HG03558 (cell line): ENCODE results near the gene DNAH10.
"Not testable (repeated sequence)": the region's sequence is repeated elsewhere in the genome, so short reads cannot be mapped to it uniquely, and the experiment has no call there.

Source experiments
- ATAC-seq: cut with Tn5 transposase; IDR thresholded peaks from one replicate; pipeline ENCODE4 v1.9.1; 2021; ENCODE audit warnings: moderate number of reproducible peaks; ENCODE audit not compliant: unreplicated experiment; ENCODE audit errors: extremely low read depth

DNAH10 gene

DNA sequence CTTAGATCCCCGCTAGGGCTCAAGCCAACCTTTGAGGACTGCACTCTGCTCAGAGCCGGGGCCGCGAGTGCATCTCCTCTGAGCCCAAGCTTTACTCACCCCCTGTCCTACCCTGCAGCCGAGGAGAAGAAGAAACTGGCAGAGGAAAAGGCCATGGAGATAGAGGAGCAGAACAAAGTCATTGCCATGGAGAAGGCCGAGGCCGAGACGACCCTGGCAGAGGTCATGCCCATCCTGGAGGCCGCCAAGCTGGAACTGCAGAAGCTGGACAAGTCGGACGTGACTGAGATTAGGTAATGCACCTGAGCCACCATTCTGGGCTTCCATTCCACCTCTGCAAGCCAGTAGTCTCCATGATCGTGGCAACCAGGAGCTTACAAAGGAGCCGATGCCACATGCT, 140.7 kb downstream of the DNAH10 start:
- no peak for ATAC-seq

- no peak for ATAC-seq
Observed at GRCh38 chr12:123903301-123904065, 141.4 kb downstream of the DNAH10 start.

DNA sequence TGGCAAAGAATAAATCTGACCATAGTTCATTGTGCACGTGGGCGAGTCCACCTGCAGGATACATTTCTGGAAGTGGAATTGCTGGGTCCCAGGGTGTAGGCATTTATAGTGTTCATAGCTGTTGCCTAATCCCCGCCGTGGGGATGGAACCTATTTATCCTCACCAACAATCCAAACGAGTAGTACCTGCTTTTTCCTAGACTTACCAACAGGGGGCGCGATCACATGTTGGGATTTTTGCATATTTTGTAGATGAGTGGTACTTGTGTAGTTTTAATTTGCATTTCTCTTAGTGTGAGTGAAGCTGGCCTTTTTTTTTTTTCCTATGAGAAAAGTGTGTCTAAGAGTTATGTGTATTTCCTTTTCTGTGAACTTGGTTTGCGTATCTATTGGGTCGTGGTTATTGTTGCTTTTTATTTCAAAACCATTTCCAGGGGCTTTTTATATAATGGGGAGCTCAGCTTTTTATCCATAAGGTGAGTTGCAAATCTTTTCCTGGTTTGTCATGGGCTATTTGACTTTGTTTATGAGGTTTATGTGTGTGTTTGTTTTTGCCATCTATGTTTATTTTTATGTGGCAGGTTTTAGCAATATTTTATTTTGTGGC, 143.3 kb downstream of the DNAH10 start:
- no peak for ATAC-seq

DNA sequence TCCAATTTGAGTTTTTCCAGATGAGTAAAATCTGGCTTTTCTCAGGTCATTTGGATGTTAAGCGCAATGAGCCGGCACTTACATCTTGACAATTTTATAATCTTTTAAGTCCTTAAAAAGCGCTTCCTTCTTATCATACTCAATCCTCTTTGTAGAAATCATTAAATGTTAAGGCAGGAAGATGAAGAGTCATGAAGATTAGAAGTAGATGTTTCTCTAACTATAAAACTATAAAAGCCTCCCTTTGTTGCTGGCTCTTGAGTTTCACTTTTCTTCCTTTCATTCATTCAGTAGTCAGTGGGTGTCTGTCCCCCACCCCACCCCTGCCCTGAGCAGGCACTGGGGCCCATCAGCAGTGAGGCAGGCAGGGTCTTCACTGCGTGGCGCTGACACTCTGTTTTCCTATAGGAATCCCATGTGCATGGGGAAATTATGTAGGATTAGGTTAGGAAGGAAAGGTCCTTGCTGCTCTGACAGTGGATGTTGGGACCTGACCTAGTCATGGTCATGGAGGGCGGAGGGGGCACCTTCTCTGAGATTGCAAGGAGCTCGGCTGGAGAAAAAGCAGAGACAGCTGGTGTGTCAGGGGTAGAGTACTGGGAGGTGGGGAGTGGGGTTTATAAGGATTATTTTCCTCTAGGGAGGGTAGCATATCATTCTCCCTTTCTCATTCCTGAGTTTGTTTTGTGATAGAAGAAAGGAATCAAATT, 144.8 kb downstream of the DNAH10 start:
- no peak for ATAC-seq

- no peak for ATAC-seq
Observed at GRCh38 chr12:123907726-123908476, 145.8 kb downstream of the DNAH10 start.

DNA sequence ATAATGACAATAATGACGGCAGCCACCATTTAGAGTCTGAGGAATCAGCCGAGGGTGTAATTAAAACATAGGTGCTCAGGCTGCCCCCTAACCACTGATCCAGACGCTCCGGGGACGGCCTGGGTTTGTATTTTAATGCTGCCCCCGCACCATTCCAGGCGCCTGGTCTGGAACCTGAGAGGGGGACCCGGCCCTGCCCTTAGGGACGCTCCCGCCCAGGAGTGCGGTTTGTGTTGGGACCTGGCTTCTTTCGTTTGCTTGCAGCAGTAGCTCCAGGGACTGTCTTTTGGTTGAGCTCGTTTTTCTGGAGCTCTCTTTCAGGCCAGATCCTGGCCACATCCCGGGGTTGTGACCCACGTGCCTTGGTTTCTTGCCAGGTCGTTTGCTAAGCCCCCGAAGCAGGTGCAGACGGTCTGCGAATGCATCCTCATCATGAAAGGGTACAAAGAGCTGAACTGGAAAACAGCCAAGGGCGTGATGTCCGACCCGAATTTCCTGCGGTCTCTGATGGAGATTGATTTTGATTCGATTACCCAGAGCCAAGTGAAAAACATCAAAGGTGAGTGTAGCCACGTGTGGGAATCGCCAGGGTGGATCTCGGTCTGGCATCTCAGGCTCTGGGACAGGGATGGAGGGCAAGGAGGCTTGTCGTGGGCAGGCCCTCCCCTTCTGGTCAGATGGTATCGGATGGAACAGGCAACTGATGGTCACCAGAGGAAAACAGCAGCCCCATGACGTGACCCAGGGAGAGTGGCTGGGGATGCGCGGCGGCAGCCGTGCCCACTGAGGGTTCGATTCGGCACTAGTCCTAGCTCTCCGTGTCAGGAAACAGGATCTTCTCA, 147.0 kb downstream of the DNAH10 start:
- no peak for ATAC-seq

DNA sequence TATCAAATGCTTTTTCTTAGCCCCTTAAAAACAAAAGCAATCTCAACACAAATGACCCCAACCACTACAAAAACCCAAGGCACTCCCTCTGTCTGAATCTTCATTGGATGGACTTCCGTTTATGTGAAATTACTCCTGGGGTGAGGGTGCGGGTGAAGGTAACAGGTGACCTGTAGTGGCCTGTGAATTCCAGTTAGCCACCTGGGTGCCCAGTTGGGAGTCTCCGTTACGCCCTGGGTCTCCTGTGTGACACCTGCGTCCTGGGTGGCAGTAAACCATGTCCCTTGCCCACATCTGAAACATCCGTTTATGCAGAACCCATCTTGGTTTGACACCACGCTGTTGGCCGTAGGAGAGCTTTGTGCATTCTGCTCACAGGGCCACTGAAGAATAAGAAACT, 148.0 kb downstream of the DNAH10 start:
- ATAC-seq = no peak

DNA sequence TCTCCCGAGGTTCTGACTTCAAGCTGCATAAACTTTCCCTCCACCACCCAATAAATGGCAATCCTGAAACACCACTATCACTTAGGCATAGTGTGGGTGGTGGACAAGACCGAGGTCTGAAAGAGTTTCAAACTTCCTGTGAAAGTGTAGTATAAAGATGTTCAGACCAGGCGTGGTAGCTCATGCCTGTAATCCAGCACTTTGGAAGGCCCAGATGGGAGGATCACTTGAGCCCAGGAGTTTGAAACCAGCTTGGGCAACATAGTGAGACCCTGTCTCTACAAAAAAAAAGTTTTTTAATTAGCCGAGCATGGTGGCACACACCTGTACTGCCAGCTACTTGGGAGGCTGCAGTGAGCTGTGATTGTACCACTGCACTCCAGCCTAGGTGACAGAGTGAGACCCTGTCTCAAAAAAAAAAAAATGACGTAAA, 148.7 kb downstream of the DNAH10 start:
- ATAC-seq = no peak

- ATAC-seq = not testable (repeated sequence)
Observed at GRCh38 chr12:123911672-123912409, 149.7 kb downstream of the DNAH10 start.

DNA sequence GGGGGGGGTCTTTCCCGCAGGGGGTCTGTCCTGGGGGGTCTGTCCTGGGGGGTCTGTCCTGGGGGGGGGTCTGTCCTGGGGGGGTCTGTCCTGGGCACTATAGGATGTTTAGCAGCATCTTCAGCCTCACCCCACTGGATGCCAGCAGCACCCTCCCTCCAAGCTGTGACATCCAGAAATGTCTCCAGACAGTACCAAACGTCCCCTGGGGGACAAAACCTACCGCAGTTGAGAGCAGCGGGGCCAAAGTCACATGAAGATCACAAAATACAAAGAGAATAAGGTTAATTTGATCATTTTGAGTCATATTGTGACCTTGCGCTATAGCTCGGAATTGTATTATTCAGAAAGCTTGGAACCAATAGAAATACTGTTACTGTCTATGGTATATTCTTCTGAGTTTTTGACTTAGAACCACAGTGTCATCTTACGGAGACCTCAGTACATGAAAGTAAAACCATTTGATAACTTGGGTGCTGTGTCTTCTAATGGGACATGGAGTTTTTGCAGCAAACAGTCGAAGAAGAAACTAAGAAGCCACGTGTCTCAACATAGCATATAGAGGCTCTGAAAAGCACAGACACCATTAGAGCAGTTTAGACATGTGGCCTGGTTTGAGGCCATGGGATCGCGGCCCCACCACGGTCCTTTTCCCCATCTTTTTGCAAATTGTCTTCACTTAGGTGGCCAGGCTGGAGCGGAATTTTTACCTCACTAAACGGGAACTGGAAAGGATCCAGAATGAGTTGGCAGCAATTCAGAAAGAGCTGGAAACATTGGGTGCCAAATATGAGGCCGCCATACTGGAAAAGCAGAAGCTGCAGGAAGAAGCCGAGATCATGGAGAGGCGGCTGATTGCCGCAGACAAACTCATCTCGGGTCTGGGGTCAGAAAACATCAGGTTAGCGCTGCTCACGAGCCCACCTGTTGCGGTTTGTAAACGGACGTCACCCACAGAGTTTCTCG, 150.6 kb downstream of the DNAH10 start:
- ATAC-seq = no peak

DNA sequence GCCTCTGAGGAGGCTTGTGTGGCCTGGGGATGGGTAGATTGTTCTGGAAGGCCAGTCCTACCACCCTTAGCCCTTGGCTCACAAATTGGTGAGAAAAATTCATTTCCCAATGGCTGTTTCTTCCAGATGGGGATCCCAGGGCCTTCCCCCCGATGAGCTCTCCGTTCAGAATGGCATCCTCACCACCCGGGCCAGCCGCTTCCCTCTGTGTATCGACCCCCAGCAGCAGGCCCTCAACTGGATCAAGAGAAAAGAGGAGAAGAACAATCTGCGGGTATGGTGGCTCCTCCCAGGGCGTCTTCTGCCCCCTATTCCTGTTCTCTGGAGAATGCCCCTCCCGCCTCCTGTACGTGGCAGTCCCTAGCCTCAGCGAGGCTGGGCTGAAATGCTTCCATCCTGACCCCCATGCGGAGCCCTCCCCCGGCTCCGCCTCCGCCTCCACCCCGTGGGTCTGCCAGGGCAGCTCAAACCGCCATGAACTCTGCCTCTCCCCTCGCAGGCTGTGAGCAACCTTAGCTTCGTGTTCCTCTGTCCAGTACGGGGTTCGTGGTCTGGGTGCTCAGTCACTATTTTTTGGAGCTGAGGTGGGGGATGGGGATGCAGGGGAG, 152.7 kb downstream of the DNAH10 start:
- ATAC-seq = no peak

- no peak for ATAC-seq
Observed at GRCh38 chr12:123916729-123917128, 154.6 kb downstream of the DNAH10 start.

DNA sequence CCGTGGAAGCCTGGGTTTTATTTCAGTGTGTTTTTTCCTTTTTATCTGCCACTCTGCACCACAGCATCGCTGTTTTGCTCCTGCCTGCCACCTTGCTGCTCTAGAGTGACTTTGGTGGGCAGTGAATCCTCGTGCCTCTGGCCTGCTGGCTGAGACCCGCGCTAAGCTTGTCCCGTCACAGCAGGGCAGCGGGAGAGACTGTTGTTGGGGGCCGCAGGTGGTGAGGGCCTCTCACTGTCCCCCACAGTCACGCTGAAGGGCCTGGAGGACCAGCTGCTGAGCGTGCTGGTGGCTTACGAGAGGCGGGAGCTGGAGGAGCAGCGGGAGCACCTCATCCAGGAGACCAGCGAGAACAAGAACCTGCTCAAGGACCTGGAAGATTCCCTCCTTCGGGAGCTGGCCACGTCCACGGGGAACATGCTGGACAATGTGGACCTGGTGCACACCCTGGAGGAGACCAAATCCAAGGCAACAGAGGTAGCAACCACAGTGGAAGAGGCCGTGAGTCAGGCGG, 155.3 kb downstream of the DNAH10 start:
- ATAC-seq = no peak

DNA sequence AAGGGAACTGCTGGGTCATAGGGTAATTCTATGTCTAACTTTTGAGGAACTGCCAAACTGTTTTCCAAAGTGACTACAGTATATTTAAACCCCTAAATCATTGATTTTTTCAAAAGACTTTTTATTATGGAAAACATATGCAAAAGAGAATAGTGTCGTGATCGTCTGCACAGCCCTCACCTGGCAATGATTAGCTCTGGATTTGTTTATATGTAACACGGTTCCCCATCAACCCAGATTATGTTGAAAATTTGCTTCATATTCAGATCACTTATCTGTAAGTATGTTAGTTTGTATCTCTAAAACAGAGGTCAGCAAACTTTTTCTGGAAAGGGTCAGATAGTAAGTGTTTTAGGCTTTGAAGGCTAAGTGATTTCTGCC, 157.9 kb downstream of the DNAH10 start:
- no peak for ATAC-seq

DNA sequence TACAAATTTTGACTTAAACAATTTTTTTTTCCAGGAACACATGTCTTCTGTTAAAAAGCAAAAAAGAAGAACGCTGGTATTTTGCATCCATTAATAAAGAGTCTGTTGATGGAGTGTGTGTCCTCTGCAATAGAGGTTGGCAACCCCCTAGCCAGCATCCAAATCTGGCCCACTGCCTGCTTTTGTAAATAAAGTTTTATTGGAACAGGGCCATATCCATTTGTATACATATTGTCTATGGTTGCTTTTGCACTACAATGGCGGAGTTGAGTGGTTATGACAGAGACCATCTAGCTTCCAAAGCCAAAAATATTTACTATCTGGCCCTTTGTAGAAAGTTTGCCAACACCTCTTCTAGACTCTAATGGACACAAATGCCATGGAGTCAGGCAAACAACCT, 160.9 kb downstream of the DNAH10 start:
- ATAC-seq = no peak

- no peak for ATAC-seq
Observed at GRCh38 chr12:123923927-123924326, 161.8 kb downstream of the DNAH10 start.

DNA sequence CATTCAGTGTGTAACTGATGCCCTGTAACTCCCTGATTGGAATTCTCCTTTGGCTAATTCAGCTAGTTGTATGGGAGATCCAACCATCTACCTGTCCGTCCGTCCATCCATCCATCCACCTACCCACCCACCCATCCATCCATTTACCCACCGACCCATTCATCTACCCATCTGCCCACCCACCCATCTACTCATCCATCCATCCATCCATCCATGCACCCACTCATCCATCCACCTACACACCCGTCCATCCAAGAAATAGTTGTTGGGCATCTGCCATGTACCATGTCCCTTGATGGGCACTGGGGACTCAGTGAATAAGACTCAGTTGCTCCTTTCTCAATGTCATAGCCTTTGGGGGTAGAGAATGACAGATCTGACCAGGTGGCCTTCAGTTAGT, 162.4 kb downstream of the DNAH10 start:
- ATAC-seq = no peak
